Duodenal mucosa (tissue), 2 donors: ENCODE results near the gene CES4A.

Experiments used
- H3K27ac ChIP-seq: one replicate; pipeline ENCODE4 v1.7.0; 2013; ENCODE audit warnings: low read depth, low read length
- H3K27me3 ChIP-seq, 2 donors: one replicate each; pipeline ENCODE4 v1.7.0; 2013; ENCODE audit warnings: low read length in 2 of 2, control low read depth in 1 of 2; ENCODE audit not compliant: insufficient read depth in 2 of 2, control insufficient read depth in 1 of 2
- H3K36me3 ChIP-seq, 2 donors: one replicate each; pipeline ENCODE4 v1.7.0; 2013; ENCODE audit warnings: low read length in 2 of 2, control low read depth in 1 of 2; ENCODE audit not compliant: insufficient read depth in 2 of 2, control insufficient read depth in 1 of 2
- H3K4me1 ChIP-seq, 2 donors: one replicate each; pipeline ENCODE4 v1.7.0; 2013; ENCODE audit warnings: low read length in 2 of 2, control low read depth in 1 of 2; ENCODE audit not compliant: insufficient read depth in 2 of 2, control insufficient read depth in 1 of 2
- H3K4me3 ChIP-seq, 2 donors: one replicate each; pipeline ENCODE4 v1.7.0; 2013; ENCODE audit warnings: low read length in 2 of 2, low read depth in 1 of 2
- H3K9ac ChIP-seq, 2 donors: one replicate each; pipeline ENCODE4 v1.7.0; 2013; ENCODE audit warnings: low read length in 2 of 2, low read depth in 1 of 2
- H3K9me3 ChIP-seq, 2 donors: one replicate each; pipeline ENCODE4 v1.7.0; 2013; ENCODE audit warnings: low read length in 2 of 2, control low read depth in 1 of 2; ENCODE audit not compliant: control insufficient read depth in 1 of 2

The CES4A gene

GRCh38 chr16:67028167-67028695 is 39.8 kb downstream of the CES4A start:
- Histone ChIP-seq H3K36me3 (peaks cover 0 to 8% of the 10 kb centered on the region in 2 donors), H3K4me3 (peak overlapping the region; percentile 63 to 87), H3K27me3 (no peaks in the 10 kb centered on the region), H3K4me1 (peaks cover 16 to 20% of the 10 kb centered on the region in 2 donors), H3K9me3 (no peaks in the 10 kb centered on the region), H3K27ac (peak overlapping the region; percentile 95), H3K9ac (peak overlapping the region; percentile 65 to 94)

DNA sequence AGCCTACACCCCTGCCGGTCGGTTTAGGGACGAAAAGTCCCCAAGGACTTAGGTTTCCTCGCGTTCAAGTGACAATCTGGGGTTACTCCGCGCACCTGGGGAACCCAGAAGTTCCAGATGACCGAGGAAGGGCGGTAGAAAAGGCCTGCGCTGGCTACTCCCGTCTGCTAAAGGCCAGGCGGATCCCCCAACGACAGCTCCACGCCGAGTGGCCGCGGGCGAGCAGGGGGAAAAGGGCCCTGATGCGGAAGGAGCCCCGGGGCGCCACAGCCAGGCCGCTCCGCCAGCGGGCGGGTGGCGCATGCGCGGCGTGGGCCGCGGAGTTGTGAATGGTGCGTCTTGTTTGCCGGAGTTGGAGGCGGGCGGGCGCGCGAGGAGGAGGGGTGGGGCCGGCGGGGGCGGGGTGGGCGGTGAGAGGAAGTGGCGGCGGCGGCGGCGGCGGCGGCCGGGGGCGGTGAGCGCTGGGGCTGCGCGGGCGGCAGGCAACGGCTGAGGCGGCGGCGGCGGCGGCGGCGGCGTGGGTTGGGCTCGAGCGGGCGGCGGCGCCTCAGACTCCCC is 40.4 kb downstream of the CES4A start, which contains the start of gene CBFB:
Gene CBFB (plus strand): TSS at position 454 of the 558 bp plus-strand sequence. CDS start 259 bp downstream, outside the sequence.
- H3K4me1 ChIP-seq = peaks cover 16 to 20% of the 10 kb centered on the region in 2 donors
- H3K9ac ChIP-seq = peak within 1 kb of the TSS; percentile 88 to 94
- H3K9me3 ChIP-seq = no peaks in the 10 kb centered on the region
- peaks cover 0 to 8% of the 10 kb centered on the region in 2 donors for H3K36me3 ChIP-seq
- H3K27ac ChIP-seq = peak within 1 kb of the TSS; percentile 95
- H3K27me3 ChIP-seq = no peaks in the 10 kb centered on the region
- H3K4me3 ChIP-seq = peak within 1 kb of the TSS; percentile 79 to 88

GRCh38 chr16:67029254-67030096 is 41.1 kb downstream of the CES4A start:
- peak overlapping the region; percentile 82 to 88 for H3K9ac ChIP-seq
- peak overlapping the region; percentile 90 for H3K27ac ChIP-seq
- peaks cover 16 to 20% of the 10 kb centered on the region in 2 donors for H3K4me1 ChIP-seq
- H3K27me3 ChIP-seq = no peaks in the 10 kb centered on the region
- H3K4me3 ChIP-seq = peak overlapping the region; percentile 79 to 88
- H3K36me3 ChIP-seq = peaks cover 2 to 8% of the 10 kb centered on the region in 2 donors
- H3K9me3 ChIP-seq = no peaks in the 10 kb centered on the region

GRCh38 chr16:67030221-67030962 is 42.0 kb downstream of the CES4A start:
- peak overlapping the region; percentile 79 to 88 for H3K4me3 ChIP-seq
- no peaks in the 10 kb centered on the region for H3K27me3 ChIP-seq
- H3K36me3 ChIP-seq = peaks cover 4 to 8% of the 10 kb centered on the region in 2 donors
- peak overlapping the region; percentile 90 for H3K27ac ChIP-seq
- peak overlapping the region; percentile 82 to 88 for H3K9ac ChIP-seq
- H3K9me3 ChIP-seq = no peaks in the 10 kb centered on the region
- H3K4me1 ChIP-seq = peaks cover 15 to 16% of the 10 kb centered on the region in 2 donors

DNA sequence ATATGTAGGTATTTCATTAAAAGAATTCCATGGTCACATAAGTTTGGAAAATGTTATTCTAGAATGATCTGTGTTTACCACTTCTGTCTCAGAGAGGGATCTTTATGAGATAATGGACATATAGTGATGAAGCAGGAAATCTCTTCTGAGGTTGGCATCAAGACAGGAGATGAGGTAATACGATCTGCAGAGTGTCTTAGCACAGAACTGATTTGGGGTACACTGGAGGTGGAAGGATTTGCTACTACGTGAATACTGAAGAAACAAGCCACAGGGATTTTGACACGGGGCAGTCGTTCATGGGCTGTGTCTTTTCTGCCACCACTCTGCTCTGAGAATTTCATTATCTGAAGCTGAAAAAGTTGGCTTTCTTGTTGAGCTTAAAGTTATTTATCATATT is 46.1 kb downstream of the CES4A start:
- peaks cover 4 to 14% of the 10 kb centered on the region in 2 donors for H3K36me3 ChIP-seq
- H3K27me3 ChIP-seq = no peaks in the 10 kb centered on the region
- H3K4me3 ChIP-seq = no peak overlapping the region
- H3K4me1 ChIP-seq = peaks cover 10 to 12% of the 10 kb centered on the region in 2 donors
- no peak overlapping the region for H3K9ac ChIP-seq
- no peaks in the 10 kb centered on the region for H3K9me3 ChIP-seq
- H3K27ac ChIP-seq = no peak overlapping the region

DNA sequence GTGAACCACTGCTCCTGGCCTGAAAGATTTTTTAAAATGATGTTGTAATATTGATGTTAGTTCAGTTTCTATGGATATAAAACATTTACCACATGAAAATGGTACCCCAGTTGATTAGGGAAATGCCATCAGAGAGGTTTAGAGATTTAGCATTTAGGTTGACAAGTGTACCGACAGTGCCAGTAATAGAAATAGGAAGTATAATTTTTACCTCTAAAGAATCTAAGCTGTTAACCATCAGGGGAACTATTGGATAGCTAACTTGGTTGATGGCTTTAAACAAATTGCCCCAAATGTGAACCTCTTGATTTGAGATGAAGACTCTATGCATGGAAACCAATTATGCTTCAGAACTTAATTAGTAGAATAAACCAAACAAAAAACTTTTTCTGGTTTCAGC is 47.0 kb downstream of the CES4A start:
- Histone ChIP-seq H3K4me1 (peaks cover 7 to 8% of the 10 kb centered on the region in 2 donors), H3K27ac (no peak overlapping the region)

GRCh38 chr16:67036323-67036741 is 47.9 kb downstream of the CES4A start:
- no peak overlapping the region for H3K4me3 ChIP-seq
- H3K9me3 ChIP-seq = no peaks in the 10 kb centered on the region
- H3K9ac ChIP-seq = no peak overlapping the region
- H3K27me3 ChIP-seq = no peaks in the 10 kb centered on the region
- peaks cover 4 to 28% of the 10 kb centered on the region in 2 donors for H3K36me3 ChIP-seq
- peaks cover 0 to 3% of the 10 kb centered on the region in 2 donors for H3K4me1 ChIP-seq
- no peak overlapping the region for H3K27ac ChIP-seq

More for the DNA sequence above, 47.0 kb downstream of the CES4A start:
- no peaks in the 10 kb centered on the region for H3K27me3 ChIP-seq
- peaks cover 4 to 20% of the 10 kb centered on the region in 2 donors for H3K36me3 ChIP-seq
- no peaks in the 10 kb centered on the region for H3K9me3 ChIP-seq
- no peak overlapping the region for H3K9ac ChIP-seq
- H3K4me3 ChIP-seq = no peak overlapping the region

- Histone ChIP-seq H3K4me3 (no peak overlapping the region), H3K9me3 (no peaks in the 10 kb centered on the region), H3K27me3 (no peaks in the 10 kb centered on the region), H3K27ac (no peak overlapping the region), H3K9ac (no peak overlapping the region), H3K36me3 (peaks cover 3 to 29% of the 10 kb centered on the region in 2 donors), H3K4me1 (no peaks in the 10 kb centered on the region)
Measured at GRCh38 chr16:67039260-67040020, 51.1 kb downstream of the CES4A start.

- Histone ChIP-seq H3K27me3 (no peaks in the 10 kb centered on the region), H3K9ac (no peak overlapping the region), H3K27ac (no peak overlapping the region), H3K36me3 (peaks cover 0 to 29% of the 10 kb centered on the region in 2 donors), H3K4me3 (no peak overlapping the region), H3K4me1 (no peaks in the 10 kb centered on the region), H3K9me3 (no peaks in the 10 kb centered on the region)
Measured at GRCh38 chr16:67040166-67040565, 51.8 kb downstream of the CES4A start.
